B cell (primary cell): Measurements from ENCODE around the gene ERC2.

Experiments used
- CTCF ChIP-seq: fragments of 200-600 bp; IDR thresholded peaks from one replicate; pipeline ENCODE4 v1.8.0; 2022; ENCODE audit warnings: antibody characterized with exemption, mild to moderate bottlenecking
- EZH2 ChIP-seq: IDR thresholded peaks from 2 replicates; pipeline ENCODE4 v1.6.1; 2012; ENCODE audit warnings: borderline replicate concordance, low read depth, mild to moderate bottlenecking, moderate library complexity, low read length; ENCODE audit not compliant: insufficient read depth, poor library complexity, severe bottlenecking

- TF ChIP-seq CTCF = no peak
- no peak for TF ChIP-seq EZH2
Observed at GRCh38 chr3:55500555-55501330, 967.5 kb downstream of the ERC2 start.
